Spleen (tissue), 11 donors: Measurements from ENCODE around the gene FAM72D. TPM values are rescaled to one million over a fixed set of nuclear protein-coding genes. Genes with fewer than 3 reads are reported as not detected.
"Not testable (repeated sequence)": the region's sequence is repeated elsewhere in the genome, so short reads cannot be mapped to it uniquely, and the experiment has no call there.

Experiments
- DNase-seq: peaks from one replicate; pipeline ENCODE4 v3.0.0-alpha.2; 2020
- H3K27ac ChIP-seq, 8 donors: fragments of 200-600 bp; sonication (generic) in 7 of 8; 1 replicate in 4 of 8; 2 replicates in 4 of 8; pipeline versions ENCODE4 v1.5.0 to v1.8.0; 2016 to 2021; ENCODE audit warnings: inconsistent platforms in 4 of 8, mild to moderate bottlenecking in 4 of 8, moderate library complexity in 1 of 8
- H3K27me3 ChIP-seq, 7 donors: fragments of 200-600 bp; sonication (generic) in 6 of 7; replicated peaks in 1 of 7; 1 replicate in 4 of 7; 2 replicates in 3 of 7; pipeline versions ENCODE4 v1.5.0 to v1.8.0; 2016 to 2021; ENCODE audit warnings: inconsistent platforms in 3 of 7, mild to moderate bottlenecking in 1 of 7
- H3K36me3 ChIP-seq, 6 donors: fragments of 200-600 bp; sonication (generic) in 5 of 6; 1 replicate in 4 of 6; 2 replicates in 2 of 6; pipeline versions ENCODE4 v1.5.0 to v1.8.0; 2016 to 2021; ENCODE audit warnings: inconsistent platforms in 2 of 6
- H3K4me1 ChIP-seq, 6 donors: fragments of 200-600 bp; sonication (generic) in 5 of 6; 1 replicate in 3 of 6; 2 replicates in 3 of 6; pipeline versions ENCODE4 v1.5.0 to v1.8.0; 2016 to 2021; ENCODE audit warnings: inconsistent platforms in 3 of 6
- H3K4me3 ChIP-seq, 8 donors: fragments of 200-600 bp; sonication (generic) in 7 of 8; 1 replicate in 4 of 8; 2 replicates in 4 of 8; pipeline versions ENCODE4 v1.5.0 to v1.8.0; 2016 to 2021; ENCODE audit warnings: inconsistent platforms in 4 of 8, mild to moderate bottlenecking in 4 of 8, moderate library complexity in 2 of 8
- H3K9me3 ChIP-seq, 8 donors: fragments of 200-600 bp; sonication (generic) in 7 of 8; 1 replicate in 4 of 8; 2 replicates in 4 of 8; pipeline versions ENCODE4 v1.5.0 to v1.8.0; 2016 to 2021; ENCODE audit warnings: inconsistent platforms in 4 of 8
- WGBS, 5 donors: extraction: QIAGEN DNeasy Blood & Tissue Kit in 3 of 5; methylation state at CpG; one replicate each; pipeline versions ENCODE4 v1.1.5 to v1.1.7; 2013 to 2018; 5-methylcytosine and 5-hydroxymethylcytosine counted together
- intact Hi-C: fragments of 100-400 bp; cut with DNase I; formaldehyde crosslinking; loops from one replicate; pipeline ENCODE4 v1.15.0; 2023; ENCODE audit warnings: low total_unique reads
- polyA plus RNA-seq, 3 donors: library from polyadenylated mRNA; stranded (reverse); fragments of 200-250 nt; gene quantifications; one replicate each; pipeline ENCODE4 v1.2.1, GENCODE V29; 2013
- total RNA-seq, 7 donors: library from RNA; depleted of rRNA in 3 of 7; stranded (reverse); fragments of >200 nt in 3 of 7; fragmentation: NEBNext Ultra II Directional in 4 of 7; extraction: Animal tissue kit (Norgen Biotek cat#: 25700) in 4 of 7; gene quantifications; one replicate each; pipeline versions ENCODE4 v1.1.0 to v1.2.1, GENCODE V29; 2016 to 2021
- donor health status: healthy with polysubstance abuse.
- donor health status: DM: no; HTN: no; CAD: no; lungs with moderate emphysema.
- donor health status: DM: no; HTN: no; CAD: no.
- donor health status: Bipolar disorder and iron deficiency.
- donor health status: healthy.
- donor health status: DM: no; HTN: no; CAD: no.
- donor health status: DM: yes; HTN: yes; CAD: no.

The FAM72D gene
- total and polyA plus RNA-seq, 10 donors = 0.49 to 2.5 (median 1.6) TPM; not detected in 1

DNA sequence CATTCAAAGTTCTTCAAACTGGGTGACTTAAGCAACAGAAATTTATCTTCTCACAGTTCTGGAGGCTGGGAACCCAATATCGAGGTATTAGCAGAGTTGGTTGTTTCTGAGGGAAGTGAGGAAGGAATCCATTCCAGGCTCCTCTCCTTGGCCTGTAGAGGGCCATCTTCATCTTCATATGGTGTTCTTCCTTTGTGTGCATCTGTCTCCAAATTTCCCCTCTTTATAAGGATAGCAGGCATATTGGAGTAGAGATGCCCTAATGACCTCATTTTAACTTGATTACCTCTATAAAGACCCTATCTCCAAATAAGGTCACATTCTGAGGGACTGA lies 27.3 kb downstream of the FAM72D start:
- DNase-seq, H3K27ac ChIP-seq, H3K9me3 ChIP-seq, intact Hi-C loops, H3K27me3 ChIP-seq, H3K4me3 ChIP-seq, H3K4me1 ChIP-seq, H3K36me3 ChIP-seq: not testable (repeated sequence)
- no CpG with 5 or more reads among the region's 1 CpG for WGBS, 5 donors

DNA sequence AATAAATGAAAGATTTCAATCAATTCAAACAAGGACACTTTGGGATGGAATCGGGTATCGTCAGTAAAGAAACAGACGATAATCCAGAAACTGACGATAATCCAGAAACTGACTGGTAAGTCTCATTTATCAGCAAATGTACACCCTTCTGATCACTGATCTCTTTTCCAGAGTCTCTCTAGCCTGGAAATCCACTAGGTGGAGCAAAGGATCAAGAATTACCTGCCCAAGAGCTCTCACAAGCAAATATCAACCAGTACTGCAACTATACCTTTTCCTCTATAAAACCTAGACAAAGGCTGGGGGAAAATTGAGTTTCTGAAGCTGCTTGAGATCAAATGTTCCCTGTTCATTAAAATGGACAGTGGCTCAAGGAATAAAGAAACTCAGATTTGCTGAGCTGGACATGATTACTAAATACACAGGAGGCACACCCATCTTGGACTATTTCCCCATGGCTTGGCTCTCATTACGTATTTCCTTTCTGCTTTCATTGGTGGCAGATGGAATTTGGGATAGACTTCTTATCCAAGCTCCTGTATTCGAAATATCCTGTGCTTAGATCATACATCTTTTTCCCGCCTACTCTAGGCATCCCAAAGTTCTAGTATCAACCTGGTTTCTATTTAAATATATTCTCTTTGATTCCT lies 28.3 kb downstream of the FAM72D start:
- H3K9me3 ChIP-seq, H3K4me1 ChIP-seq, H3K27ac ChIP-seq, H3K27me3 ChIP-seq, intact Hi-C loops, H3K36me3 ChIP-seq, DNase-seq, H3K4me3 ChIP-seq: not testable (repeated sequence)
- WGBS, 5 donors = no CpG with 5 or more reads among the region's 7 CpGs

DNA sequence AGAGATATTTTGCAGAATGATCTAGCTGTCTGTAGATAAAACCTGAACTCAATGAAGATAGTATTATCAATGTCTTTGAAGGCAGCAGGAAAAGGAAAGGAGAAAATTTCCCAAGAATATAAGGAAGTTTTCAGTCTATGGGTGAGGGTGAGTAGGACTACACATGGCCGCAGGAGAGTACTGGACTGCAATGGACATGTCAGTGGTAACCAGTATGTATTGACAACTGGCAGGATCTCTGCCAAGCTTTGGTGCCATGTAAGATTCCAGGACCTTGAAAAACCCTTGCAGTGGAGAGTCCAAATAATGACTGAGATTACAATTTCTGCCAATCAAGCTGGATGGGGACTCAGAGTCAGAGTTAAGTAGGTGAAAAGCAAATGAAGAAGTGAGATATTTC lies 29.3 kb downstream of the FAM72D start:
- DNase-seq, H3K4me3 ChIP-seq, H3K4me1 ChIP-seq, H3K27ac ChIP-seq, intact Hi-C loops, H3K27me3 ChIP-seq, H3K36me3 ChIP-seq, H3K9me3 ChIP-seq: not testable (repeated sequence)
- WGBS, 5 donors = no CpG with 5 or more reads among the region's 1 CpG

DNA sequence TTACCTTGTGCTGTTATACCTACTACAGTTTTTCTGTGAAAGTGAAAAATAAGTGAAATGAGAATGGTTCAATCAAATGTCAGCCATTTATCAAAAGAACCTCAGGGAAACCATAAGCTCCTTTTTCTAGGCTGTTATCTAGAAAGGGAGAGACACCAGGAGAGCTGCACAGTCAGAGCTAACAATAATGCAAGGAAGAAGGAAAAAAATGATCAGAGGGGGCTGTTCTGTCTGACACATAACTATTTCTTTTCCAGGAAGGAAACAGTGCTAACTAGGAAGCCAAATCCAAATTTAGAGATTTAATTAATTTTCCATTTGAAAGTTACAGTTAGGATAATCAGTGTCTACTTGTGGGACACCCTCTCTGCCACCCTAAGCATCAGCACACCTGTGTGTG lies 31.4 kb downstream of the FAM72D start:
- DNase-seq, H3K4me3 ChIP-seq, H3K4me1 ChIP-seq, H3K9me3 ChIP-seq, H3K27me3 ChIP-seq, H3K27ac ChIP-seq, intact Hi-C loops, H3K36me3 ChIP-seq: not testable (repeated sequence)

DNA sequence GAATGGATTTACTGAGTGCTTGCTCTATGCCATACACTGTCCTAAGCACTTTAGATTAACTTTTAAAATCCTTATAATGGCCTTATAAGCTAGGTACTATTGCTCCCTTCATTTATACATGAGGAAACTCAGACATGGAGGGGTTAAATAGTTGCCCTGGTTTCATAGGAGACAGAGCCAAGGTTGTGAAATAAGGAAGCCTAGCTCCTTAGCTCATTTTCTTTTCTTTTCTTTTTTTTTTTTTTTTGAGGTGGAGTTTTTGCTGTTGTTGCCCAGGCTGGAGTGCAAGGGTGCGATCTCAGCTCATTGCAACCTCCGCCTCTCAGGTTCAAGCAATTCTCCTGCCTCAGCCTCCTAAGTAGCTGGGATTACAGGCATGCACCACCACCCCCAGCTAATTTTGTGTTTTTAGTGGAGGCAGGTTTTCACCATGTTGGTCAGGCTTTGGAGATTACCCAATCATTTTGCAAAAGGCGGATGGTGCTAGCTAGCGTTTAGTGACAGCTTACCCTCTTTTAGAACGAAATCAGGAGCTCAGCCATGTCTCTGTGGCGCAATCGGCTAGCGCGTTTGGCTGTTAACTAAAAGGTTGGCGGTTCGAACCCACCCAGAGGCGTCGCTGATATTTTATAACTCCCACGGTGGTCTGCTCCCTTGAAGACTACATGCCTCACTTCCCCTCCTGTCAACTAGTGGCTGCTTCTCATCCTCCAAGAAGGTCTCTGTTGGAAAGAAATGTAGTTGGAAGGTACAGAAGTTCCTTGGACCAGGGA lies 33.1 kb downstream of the FAM72D start:
- H3K4me1 ChIP-seq, intact Hi-C loops, H3K36me3 ChIP-seq, H3K4me3 ChIP-seq, H3K9me3 ChIP-seq, H3K27me3 ChIP-seq: not testable (repeated sequence)
- peak; percentile 28 for DNase-seq
- peak overlapping the region in 2 of 8 donors; percentile 46 to 51 for H3K27ac ChIP-seq
- 28 to 71% (median 56%) methylated on average over 12 to 14 of the region's 14 CpGs for WGBS, 5 donors

DNA sequence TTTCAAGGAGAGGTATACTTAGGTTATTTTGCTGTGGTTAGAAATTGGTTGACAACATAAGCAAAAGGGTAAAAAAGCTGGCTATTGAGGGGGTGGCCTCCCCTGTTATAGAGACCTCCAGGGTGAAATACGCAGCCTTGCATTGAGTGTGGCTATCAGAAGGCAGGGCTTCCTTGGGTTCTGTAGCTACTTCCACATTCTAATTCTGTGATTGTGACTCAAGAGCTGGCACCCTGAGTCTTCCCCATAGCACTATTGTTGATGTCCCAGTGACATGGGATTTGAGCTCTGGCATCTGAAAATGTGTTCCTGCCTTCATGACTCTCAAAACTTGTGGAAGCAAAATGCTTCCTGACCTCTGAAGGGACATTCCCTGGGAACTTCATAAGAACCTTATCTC lies 38.7 kb downstream of the FAM72D start:
- H3K36me3 ChIP-seq, H3K4me3 ChIP-seq, H3K27ac ChIP-seq, DNase-seq, H3K27me3 ChIP-seq, H3K4me1 ChIP-seq, intact Hi-C loops, H3K9me3 ChIP-seq: not testable (repeated sequence)
- no CpG with 5 or more reads among the region's 1 CpG for WGBS, 5 donors

DNA sequence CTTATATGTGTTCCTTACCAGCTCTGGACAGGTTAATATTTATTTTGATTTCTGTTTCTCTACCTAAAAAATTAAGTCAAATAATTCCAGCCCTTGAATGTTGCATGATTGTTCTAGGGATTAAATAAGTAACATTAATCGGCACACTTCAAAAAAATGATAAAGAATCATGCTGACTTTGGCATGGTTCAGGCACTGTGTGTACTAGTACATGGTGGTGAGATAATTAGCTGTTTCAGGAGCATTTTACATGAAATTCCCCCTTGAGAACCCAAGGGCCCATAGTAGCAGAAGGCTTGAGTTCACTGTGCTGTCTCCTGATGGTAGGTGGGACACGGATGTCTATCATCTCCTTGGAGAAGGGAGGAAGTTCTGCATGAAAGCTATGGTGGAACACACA lies 44.8 kb downstream of the FAM72D start:
- H3K9me3 ChIP-seq, H3K27ac ChIP-seq, H3K36me3 ChIP-seq, intact Hi-C loops, H3K4me1 ChIP-seq, DNase-seq, H3K27me3 ChIP-seq, H3K4me3 ChIP-seq: not testable (repeated sequence)
- 100% methylated on average over 1 of the region's 2 CpGs; no CpG with 5 or more reads in 3 of the 5 donors for WGBS, 5 donors

DNA sequence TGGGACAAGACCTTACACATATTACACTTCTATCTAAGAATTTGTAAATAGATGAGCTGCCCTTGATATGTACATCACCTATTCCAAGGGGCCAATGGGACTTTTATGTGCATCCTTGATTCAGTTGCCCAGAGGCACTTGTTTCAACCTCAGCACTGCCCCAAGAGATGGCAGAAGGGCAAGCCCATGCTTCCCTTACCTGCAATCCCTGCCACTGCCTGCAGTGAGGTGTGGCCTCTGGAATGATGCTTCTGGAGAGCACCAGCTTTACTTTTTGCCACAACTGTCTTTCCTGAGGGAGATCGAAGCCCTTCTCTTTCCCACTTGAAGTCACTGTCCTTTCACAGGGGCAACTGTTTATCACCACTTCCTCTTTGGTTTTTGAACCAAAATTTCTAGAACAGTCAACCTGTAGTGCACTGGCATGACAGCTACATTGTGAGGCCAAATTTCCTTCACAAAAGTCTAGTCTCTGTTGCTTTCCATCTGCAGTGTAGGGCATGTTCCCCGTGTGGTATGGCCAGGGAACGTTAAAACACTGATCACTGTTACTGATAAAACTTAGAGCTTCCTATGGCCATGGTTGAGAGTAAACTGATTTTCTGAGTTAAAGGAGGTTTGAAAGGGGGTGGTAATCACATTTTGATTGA lies 48.6 kb downstream of the FAM72D start:
- H3K36me3 ChIP-seq, DNase-seq, H3K4me3 ChIP-seq, H3K9me3 ChIP-seq, intact Hi-C loops, H3K4me1 ChIP-seq, H3K27ac ChIP-seq, H3K27me3 ChIP-seq: not testable (repeated sequence)
- WGBS, 5 donors = 0 to 40% (median 17%) methylated on average over 1 to 2 of the region's 3 CpGs

DNA sequence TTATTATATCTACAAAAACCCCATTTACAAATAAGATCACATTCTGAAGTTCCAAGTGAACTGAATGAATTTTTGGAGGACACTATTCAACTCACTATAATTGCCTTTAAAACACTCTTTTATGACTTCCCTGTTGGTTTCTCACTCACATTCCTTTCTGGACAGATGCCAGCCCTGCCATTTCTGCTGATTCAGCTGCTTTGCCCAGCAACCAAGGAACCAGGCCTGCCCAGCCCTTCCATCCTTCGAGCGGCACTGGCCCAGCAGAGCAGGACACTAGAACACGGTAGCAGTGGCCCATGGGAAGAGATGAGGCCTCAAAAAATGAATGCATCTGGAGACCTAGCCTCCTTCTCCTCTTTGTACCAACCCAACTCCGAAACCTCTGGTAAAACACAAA lies 50.5 kb downstream of the FAM72D start:
- H3K36me3 ChIP-seq, intact Hi-C loops: not testable (repeated sequence)

DNA sequence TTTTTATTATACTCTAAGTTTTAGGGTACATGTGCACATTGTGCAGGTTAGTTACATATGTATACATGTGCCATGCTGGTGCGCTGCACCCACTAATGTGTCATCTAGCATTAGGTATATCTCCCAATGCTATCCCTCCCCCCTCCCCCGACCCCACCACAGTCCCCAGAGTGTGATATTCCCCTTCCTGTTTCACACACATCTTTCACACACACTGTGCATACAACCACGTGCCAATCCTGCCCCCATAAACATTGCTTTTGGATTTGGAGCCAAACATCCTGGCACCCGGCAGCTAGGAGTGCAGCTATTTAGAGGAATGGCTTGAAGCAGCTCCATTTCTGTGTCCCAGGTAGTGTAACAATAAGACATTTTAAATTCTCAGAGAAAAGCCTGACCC lies 51.4 kb downstream of the FAM72D start:
- DNase-seq, H3K36me3 ChIP-seq, H3K9me3 ChIP-seq, H3K4me3 ChIP-seq, H3K27ac ChIP-seq, H3K27me3 ChIP-seq, intact Hi-C loops, H3K4me1 ChIP-seq: not testable (repeated sequence)
- WGBS, 5 donors = 25 to 64% (median 50%) methylated on average over 2 to 4 of the region's 4 CpGs

More for the DNA sequence above, 50.5 kb downstream of the FAM72D start:
- not testable (repeated sequence) for H3K9me3 ChIP-seq, DNase-seq, H3K4me1 ChIP-seq, H3K27ac ChIP-seq, H3K4me3 ChIP-seq, H3K27me3 ChIP-seq
- 72 to 94% (median 88%) methylated on average over 2 to 3 of the region's 4 CpGs for WGBS, 5 donors

DNA sequence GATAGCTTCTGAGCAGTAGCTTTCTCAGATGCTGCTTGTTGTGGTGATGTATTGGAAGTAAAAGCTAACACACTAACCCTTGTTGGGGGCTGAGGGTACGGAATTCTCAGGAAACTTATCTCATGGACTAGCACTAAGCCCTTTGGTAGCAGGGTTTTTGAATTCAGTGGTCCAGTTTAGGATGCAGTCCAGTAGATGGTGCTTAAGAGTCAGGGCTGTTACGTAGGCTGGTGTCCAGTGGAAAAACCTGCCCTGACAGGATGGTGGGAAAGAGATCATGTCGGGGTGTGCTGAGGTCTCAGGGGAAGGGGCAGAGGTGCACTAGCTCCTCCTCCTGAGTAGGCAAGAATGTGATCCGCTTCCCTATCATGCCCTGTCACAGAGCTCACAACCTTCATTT lies 59.6 kb downstream of the FAM72D start:
- H3K27me3 ChIP-seq, H3K36me3 ChIP-seq, H3K4me1 ChIP-seq, H3K4me3 ChIP-seq, intact Hi-C loops, H3K27ac ChIP-seq, H3K9me3 ChIP-seq, DNase-seq: not testable (repeated sequence)
- no CpG with 5 or more reads among the region's 4 CpGs for WGBS, 5 donors
